DOHH2 (cell line): ENCODE data around the gene MANSC4.

Experiments
- H3F3A ChIP-seq: fragments of 200-600 bp; sonication (generic), shearing (Covaris generic); 2 replicates; pipeline ENCODE4 v1.6.0; 2016; ENCODE audit warnings: antibody characterized with exemption, mild to moderate bottlenecking; ENCODE audit not compliant: control insufficient read depth, insufficient read depth
- H3K27ac ChIP-seq: fragments of 200-600 bp; sonication (generic); 2 replicates; pipeline ENCODE4 v1.5.1; 2014; ENCODE audit warnings: low read depth, mild to moderate bottlenecking, low read length, moderate library complexity
- H3K27me3 ChIP-seq: fragments of 200-600 bp; sonication (generic); 2 replicates; pipeline ENCODE4 v1.6.1; 2014; ENCODE audit warnings: mild to moderate bottlenecking, low read length, mixed read lengths; ENCODE audit not compliant: control insufficient read depth
- H3K36me3 ChIP-seq: fragments of 200-600 bp; sonication (generic); 2 replicates; pipeline ENCODE4 v1.6.1; 2014; ENCODE audit warnings: mild to moderate bottlenecking, low read length, moderate library complexity, mixed read lengths; ENCODE audit not compliant: control insufficient read depth
- H3K4me1 ChIP-seq: fragments of 200-600 bp; sonication (generic); 2 replicates; pipeline ENCODE4 v1.6.1; 2014; ENCODE audit warnings: mild to moderate bottlenecking, low read length, mixed read lengths; ENCODE audit not compliant: control insufficient read depth
- H3K4me2 ChIP-seq: fragments of 200-600 bp; sonication (generic); 2 replicates; pipeline ENCODE4 v1.6.0; 2014; ENCODE audit warnings: mild to moderate bottlenecking, low read length, moderate library complexity
- H3K4me3 ChIP-seq: fragments of 200-600 bp; sonication (generic); 2 replicates; pipeline ENCODE4 v1.5.1; 2014; ENCODE audit warnings: mild to moderate bottlenecking, low read length, mixed read lengths
- H3K79me2 ChIP-seq: fragments of 200-600 bp; sonication (generic); 2 replicates; pipeline ENCODE4 v1.6.1; 2014; ENCODE audit warnings: mild to moderate bottlenecking, low read length, mixed read lengths; ENCODE audit not compliant: control insufficient read depth
- H3K9me2 ChIP-seq: fragments of 200-600 bp; sonication (generic); replicated peaks from 2 replicates; pipeline ENCODE4 v1.6.1; 2014; ENCODE audit warnings: mild to moderate bottlenecking, low read length, mixed read lengths; ENCODE audit not compliant: control insufficient read depth
- H3K9me3 ChIP-seq: fragments of 200-600 bp; sonication (generic); 2 replicates; pipeline ENCODE4 v1.6.1; 2014; ENCODE audit warnings: antibody characterized with exemption, low read length, mixed read lengths; ENCODE audit not compliant: control insufficient read depth, insufficient read depth
- H4K20me1 ChIP-seq: fragments of 200-600 bp; sonication (generic); 2 replicates; pipeline ENCODE4 v1.6.0; 2014; ENCODE audit warnings: low read depth, mild to moderate bottlenecking, antibody characterized with exemption, low read length, moderate library complexity; ENCODE audit not compliant: control insufficient read depth, insufficient read depth
- CTCF ChIP-seq: fragments of 200-600 bp; sonication (generic); IDR thresholded peaks from one replicate; pipeline ENCODE4 v1.5.1; 2014; ENCODE audit warnings: antibody characterized with exemption, mild to moderate bottlenecking, low read depth, low read length; ENCODE audit not compliant: poor library complexity, severe bottlenecking
- EZH2phosphoT487 ChIP-seq: fragments of 200-600 bp; sonication (generic); IDR thresholded peaks from 2 replicates; pipeline ENCODE4 v1.6.1; 2017; ENCODE audit warnings: borderline replicate concordance, mild to moderate bottlenecking, antibody characterized with exemption, low read length, moderate library complexity, mixed read lengths

MANSC4 gene

GRCh38 chr12:27817766-27818165 is 37.7 kb upstream of the MANSC4 start:
- no peaks in the 10 kb centered on the region for H3K36me3 ChIP-seq
- H3K27me3 ChIP-seq = no peaks in the 10 kb centered on the region
- H3K4me3 ChIP-seq = no peak overlapping the region
- no peaks in the 10 kb centered on the region for H3K79me2 ChIP-seq
- no peak overlapping the region for H3K27ac ChIP-seq
- no peak overlapping the region for H3K4me2 ChIP-seq
- TF ChIP-seq EZH2phosphoT487 = no peak
- TF ChIP-seq CTCF = no peak
- H3K9me2 ChIP-seq = no peaks in the 10 kb centered on the region
- H3K4me1 ChIP-seq = peaks cover 37% of the 10 kb centered on the region
- no peaks in the 10 kb centered on the region for H3F3A ChIP-seq
- H3K9me3 ChIP-seq = no peaks in the 10 kb centered on the region
- no peaks in the 10 kb centered on the region for H4K20me1 ChIP-seq

- H3K9me2 ChIP-seq = no peaks in the 10 kb centered on the region
- no peak overlapping the region for H3K27ac ChIP-seq
- no peaks in the 10 kb centered on the region; the same call in 1 of the 2 replicates for H3K27me3 ChIP-seq
These were observed 35.0 kb upstream of the MANSC4 start for GRCh38 chr12:27814851-27815591.

GRCh38 chr12:27814411-27814810 is 34.4 kb upstream of the MANSC4 start:
- no peaks in the 10 kb centered on the region; the same call in 1 of the 2 replicates for H3K27me3 ChIP-seq
- H3K9me3 ChIP-seq = no peaks in the 10 kb centered on the region
- H3K9me2 ChIP-seq = no peaks in the 10 kb centered on the region
- peaks cover 5% of the 10 kb centered on the region for H3K4me1 ChIP-seq
- TF ChIP-seq EZH2phosphoT487 (no peak), CTCF (no peak)
- no peaks in the 10 kb centered on the region for H3K79me2 ChIP-seq
- no peaks in the 10 kb centered on the region for H4K20me1 ChIP-seq
- no peaks in the 10 kb centered on the region for H3K36me3 ChIP-seq
- H3K4me3 ChIP-seq = no peak overlapping the region
- no peak overlapping the region for H3K27ac ChIP-seq
- no peak overlapping the region for H3K4me2 ChIP-seq
- no peaks in the 10 kb centered on the region for H3F3A ChIP-seq

More at GRCh38 chr12:27814851-27815591, 35.0 kb upstream of the MANSC4 start:
- H3K4me1 ChIP-seq = peaks cover 11% of the 10 kb centered on the region
- H4K20me1 ChIP-seq = no peaks in the 10 kb centered on the region
- H3K9me3 ChIP-seq = no peaks in the 10 kb centered on the region
- no peak overlapping the region for H3K4me3 ChIP-seq
- no peaks in the 10 kb centered on the region for H3F3A ChIP-seq
- H3K36me3 ChIP-seq = no peaks in the 10 kb centered on the region
- TF ChIP-seq CTCF = no peak
- TF ChIP-seq EZH2phosphoT487 = no peak
- no peak overlapping the region for H3K4me2 ChIP-seq
- no peaks in the 10 kb centered on the region for H3K79me2 ChIP-seq
